ENCODE measurements around the gene POLQ.
"Not testable (repeated sequence)": the region's sequence is repeated elsewhere in the genome, so short reads cannot be mapped to it uniquely, and the experiment has no call there.

Gene POLQ

GRCh38 chr3:121508389-121508788 is 37.4 kb downstream of the POLQ start:
- no peak for DNase-seq (ENCODE audit: low spot score)

- no peak for DNase-seq (ENCODE audit: low spot score)
Measured at GRCh38 chr3:121505256-121505655, 40.5 kb downstream of the POLQ start.

- no peak for DNase-seq (ENCODE audit: low spot score)
Measured at GRCh38 chr3:121504618-121505017, 41.2 kb downstream of the POLQ start.

- DNase-seq (ENCODE audit: low spot score): no peak
Measured at GRCh38 chr3:121496786-121497185, 49.0 kb downstream of the POLQ start.

- DNase-seq (ENCODE audit: low spot score): no peak
Measured at GRCh38 chr3:121493431-121493830, 52.4 kb downstream of the POLQ start.

GRCh38 chr3:121491683-121492320 is 54.0 kb downstream of the POLQ start:
- no peak for DNase-seq (ENCODE audit: low spot score)

- DNase-seq (ENCODE audit: low spot score): no peak
Measured at GRCh38 chr3:121490161-121490560, 55.6 kb downstream of the POLQ start.

- no peak for DNase-seq (ENCODE audit: low spot score)
Measured at GRCh38 chr3:121488628-121489027, 57.2 kb downstream of the POLQ start.

- DNase-seq (ENCODE audit: low spot score): no peak
Measured at GRCh38 chr3:121483290-121483689, 62.5 kb downstream of the POLQ start.

- DNase-seq (ENCODE audit: low spot score): peak; percentile 34
Measured at GRCh38 chr3:121482660-121483059, 63.1 kb downstream of the POLQ start.

GRCh38 chr3:121481106-121481880 is 64.5 kb downstream of the POLQ start:
- peak; percentile 9 for DNase-seq (ENCODE audit: low spot score)

- DNase-seq (ENCODE audit: low spot score): peak; percentile 33
Measured at GRCh38 chr3:121477589-121477988, 68.2 kb downstream of the POLQ start.

- no peak for DNase-seq (ENCODE audit: low spot score)
Measured at GRCh38 chr3:121473001-121473400, 72.8 kb downstream of the POLQ start.

GRCh38 chr3:121467085-121467484 is 78.7 kb downstream of the POLQ start:
- no peak for DNase-seq (ENCODE audit: low spot score)

GRCh38 chr3:121463745-121464144 is 82.0 kb downstream of the POLQ start:
- no peak for DNase-seq (ENCODE audit: low spot score)

- no peak for DNase-seq (ENCODE audit: low spot score)
Measured at GRCh38 chr3:121462565-121462964, 83.2 kb downstream of the POLQ start.

- not testable (repeated sequence) for DNase-seq (ENCODE audit: low spot score)
Measured at GRCh38 chr3:121451752-121452151, 94.0 kb downstream of the POLQ start.

GRCh38 chr3:121443456-121443855 is 102.3 kb downstream of the POLQ start:
- no peak for DNase-seq (ENCODE audit: low spot score)

GRCh38 chr3:121436641-121437040 is 109.1 kb downstream of the POLQ start:
- DNase-seq (ENCODE audit: low spot score): no peak

GRCh38 chr3:121436074-121436473 is 109.7 kb downstream of the POLQ start:
- DNase-seq (ENCODE audit: low spot score): no peak

GRCh38 chr3:121431726-121432517 is 113.9 kb downstream of the POLQ start:
- peak; percentile 48 for DNase-seq (ENCODE audit: low spot score)

GRCh38 chr3:121430664-121431215 is 115.0 kb downstream of the POLQ start:
- DNase-seq (ENCODE audit: low spot score): no peak

GRCh38 chr3:121424549-121424948 is 121.2 kb downstream of the POLQ start:
- no peak for DNase-seq (ENCODE audit: low spot score)

All from AG08396 (cell line).